HG03097 (cell line): Measurements from ENCODE around the gene MACROD2.
"Not testable (repeated sequence)": the region's sequence is repeated elsewhere in the genome, so short reads cannot be mapped to it uniquely, and the experiment has no call there.

Experiments
- ATAC-seq: cut with Tn5 transposase; IDR thresholded peaks from one replicate; pipeline ENCODE4 v1.9.1; 2021; ENCODE audit not compliant: unreplicated experiment, low FRiP score

MACROD2 gene

DNA sequence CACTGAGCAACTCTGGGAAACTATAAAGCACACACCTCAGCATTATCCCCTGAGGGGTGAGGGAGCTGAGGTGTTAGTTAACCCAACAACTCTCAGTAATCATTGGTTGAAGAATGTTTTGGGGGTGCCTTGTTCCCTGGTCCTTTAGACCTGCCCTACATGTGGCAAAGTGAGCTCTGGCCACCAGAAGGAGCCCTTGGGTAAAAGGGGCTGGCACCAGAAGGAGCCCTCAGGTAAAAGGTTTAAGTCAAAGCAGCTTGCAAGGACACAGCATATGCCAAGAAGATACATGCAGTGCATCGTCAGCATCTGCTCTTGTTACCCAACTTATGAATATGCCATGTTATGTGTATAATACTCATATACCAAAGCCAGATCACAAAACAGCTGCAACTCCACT lies 1496.3 kb downstream of the MACROD2 start:
- no peak for ATAC-seq

DNA sequence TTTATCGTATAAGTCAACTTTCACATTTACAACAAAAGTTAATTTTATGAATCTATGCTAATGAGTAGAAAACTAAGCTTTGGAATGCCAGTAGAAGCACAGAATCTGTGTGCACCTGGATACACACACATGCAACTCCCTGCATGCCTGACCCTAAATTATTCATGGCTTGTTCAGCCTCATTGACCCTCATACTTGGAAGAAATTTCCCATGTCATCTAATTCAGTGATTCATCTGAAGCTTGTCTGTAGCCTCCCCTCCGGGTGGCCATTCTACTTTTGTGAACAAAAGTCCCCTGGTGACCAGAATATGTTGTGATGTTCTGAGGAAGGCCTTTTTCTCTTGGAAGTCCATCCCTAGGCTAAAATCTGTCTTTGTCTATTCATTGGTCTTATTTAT lies 1499.5 kb downstream of the MACROD2 start:
- no peak for ATAC-seq

DNA sequence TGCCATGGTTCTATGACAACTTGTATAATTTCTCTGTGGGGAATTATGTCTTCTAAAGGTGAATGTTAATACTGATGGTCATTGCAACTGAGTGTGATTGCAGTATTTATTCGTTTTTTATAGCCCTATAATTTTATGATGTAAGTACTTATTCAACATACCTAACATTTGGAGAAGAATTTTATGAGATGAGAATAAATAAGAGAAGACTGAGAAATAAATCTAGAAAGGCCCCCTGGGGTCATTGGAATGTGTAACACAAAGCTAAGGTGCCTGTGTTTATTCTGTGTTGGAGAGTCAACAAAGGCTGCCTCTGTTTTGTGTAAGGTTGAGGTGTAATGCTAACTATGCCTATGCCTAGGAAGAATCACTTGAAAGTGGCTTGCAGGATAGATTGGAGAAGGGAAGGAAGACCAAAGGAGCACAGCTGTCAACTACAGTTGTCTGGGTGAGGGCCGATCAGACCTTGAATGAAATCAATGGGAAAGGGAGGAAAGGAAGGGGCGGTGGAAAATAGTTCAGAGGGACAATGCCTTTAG lies 1501.3 kb downstream of the MACROD2 start:
- no peak for ATAC-seq

DNA sequence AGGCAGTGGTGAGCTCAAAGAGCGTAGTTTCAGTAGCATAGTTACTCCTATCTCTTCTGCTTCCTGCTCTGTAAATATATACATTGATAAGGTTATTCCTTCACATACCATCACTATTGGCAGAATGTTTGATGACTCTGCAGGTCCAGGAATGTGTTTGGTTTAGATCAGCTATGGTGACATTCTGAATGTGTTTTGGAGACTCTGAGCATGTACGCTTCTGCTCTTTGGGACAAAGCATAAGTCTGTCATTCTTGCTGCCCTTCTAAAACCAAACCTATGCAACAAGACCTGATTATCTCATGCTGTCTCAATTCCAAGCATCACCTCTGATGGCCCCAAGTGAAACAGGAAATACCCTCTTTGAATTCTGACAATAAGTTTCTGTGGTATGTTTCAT lies 1503.6 kb downstream of the MACROD2 start:
- no peak for ATAC-seq

DNA sequence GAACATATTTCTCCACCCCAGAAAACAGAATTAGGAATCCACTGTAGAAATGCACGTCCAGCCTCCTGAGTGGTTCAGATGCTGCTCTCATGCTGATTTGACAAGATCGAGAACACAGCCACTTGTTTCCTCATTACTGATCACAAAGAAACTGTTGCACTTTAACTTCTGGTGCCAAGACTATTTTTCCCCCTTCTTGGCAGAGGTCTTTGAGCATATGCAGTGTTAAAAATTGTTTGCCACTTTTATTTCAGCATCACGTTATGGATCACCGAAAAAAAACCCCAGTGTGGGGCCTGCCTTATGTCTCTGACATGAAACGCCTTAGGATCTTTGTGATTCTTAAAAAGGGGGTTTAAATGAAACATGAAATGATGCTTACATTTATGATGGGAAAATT lies 1511.0 kb downstream of the MACROD2 start:
- ATAC-seq: no peak

DNA sequence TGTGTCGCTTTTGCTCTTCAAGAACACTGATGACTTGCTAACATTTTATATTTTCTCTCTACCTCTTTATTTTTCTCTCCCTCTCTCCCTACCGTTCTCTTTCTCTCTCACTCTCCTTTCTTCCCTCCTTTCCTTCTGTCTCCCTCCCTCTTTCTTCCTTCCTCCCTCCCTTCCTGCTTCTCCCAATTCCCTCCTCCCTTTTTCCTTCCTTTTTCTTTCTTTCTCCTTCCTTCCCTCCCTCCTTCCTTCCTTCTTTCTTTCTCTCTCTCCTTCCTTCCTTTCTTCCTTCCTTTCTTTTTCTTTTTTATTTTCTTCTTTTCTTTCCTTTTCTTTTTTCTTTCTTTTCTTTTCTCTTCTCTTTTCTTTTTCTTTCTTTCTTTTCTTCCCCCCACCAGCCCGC lies 1511.8 kb downstream of the MACROD2 start:
- no peak for ATAC-seq

DNA sequence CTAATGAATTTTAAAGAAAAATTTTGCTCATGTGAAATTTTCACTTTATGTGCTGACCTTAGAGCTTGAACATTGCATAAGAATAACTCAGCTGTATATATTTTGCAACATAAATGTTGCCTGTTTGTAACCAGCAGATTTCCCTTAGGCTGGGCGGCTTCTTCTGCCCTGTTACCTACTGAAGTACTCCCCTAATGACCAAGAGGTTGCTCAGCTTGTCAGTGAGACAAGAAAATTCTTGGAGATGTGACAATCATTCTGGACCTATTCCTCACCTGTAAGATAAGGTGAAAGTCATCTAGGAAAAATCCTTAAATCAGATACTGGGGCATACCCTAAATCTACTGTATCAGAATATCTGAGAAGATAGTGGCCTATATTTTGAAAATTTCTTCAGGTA lies 1516.2 kb downstream of the MACROD2 start:
- ATAC-seq: no peak

DNA sequence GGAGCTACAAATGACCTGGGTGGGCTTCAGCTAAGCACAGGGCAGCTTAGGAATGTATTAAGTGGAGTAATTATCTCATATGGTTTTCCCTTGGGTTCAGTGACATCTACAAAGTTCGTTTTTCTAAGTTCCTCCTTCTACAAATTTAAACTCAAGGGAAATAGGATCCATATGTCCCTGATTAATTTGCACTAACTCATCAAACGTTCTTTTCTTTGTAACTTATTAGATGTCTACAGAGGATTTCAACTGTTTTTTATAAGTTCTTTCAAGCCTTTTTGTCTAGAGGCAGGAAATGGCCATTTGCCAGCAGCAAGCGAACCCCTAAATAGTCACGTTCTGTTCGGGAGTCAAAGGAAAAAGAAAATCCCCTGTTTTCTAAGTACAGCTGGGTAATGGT lies 1517.6 kb downstream of the MACROD2 start:
- no peak for ATAC-seq

DNA sequence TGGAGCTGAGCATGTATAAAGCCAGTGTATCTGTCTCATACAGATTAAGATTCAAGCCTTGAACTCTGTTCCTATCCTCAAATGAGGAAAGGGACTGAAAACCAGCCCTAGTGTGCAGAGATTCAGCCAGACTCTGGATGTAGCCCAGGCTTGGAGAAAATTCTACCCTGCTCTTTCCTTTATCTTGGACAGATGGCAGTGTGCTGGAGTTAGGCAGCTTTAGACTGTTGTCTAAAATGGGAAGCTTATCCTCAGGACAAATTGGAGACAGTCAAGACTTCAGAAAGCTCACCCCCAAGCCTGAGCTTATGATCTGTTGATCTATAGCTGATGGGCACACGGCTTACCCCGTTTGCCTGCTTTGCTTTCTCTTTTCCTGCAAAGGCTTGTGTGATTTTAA lies 1520.4 kb downstream of the MACROD2 start:
- no peak for ATAC-seq

DNA sequence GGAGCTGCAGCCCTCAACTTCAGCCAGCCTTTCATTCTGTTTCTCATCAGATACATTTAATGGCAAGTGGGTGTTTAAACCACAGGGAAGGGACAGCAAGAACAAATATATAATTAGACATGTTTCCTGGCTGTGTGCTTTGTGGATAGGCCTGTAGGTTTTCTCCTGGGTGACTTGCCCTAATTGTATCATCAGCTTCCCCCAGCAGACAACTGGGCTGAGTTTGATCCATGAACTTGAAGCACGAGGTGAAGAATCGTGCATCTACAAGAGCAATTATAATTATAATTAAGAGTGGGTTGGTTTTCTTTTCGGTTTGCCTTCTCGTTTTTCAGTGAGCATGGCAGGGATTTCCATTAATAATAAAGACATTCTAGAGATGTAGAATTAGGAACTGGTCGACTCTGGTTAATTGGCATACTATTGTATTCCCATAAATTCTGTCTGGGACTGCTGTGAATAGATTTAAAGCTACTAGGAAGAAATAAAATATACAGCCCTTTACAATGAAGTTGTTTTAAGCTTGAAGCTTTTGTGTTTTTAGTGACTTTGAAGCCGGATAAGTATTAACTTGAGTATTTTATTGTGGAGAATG lies 1525.7 kb downstream of the MACROD2 start:
- ATAC-seq: no peak

DNA sequence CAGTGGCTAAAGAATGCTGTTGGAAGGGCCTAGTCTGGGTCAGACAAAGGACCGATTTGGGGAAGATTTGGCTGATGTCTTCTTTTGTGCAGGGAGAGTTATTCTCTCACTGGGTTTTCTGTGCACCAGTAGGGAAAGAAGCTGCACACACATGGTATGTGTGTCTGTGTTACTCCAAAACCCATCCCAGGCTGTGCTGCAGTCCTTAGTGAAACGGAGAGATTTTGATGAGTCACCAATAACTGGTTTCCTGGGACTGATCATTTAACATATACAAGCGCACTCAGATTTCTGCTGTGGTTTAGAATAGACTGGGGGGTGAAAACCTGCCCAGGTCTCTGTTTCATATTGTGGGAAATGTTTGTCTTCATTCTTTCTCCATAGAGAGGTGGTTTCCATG lies 1528.1 kb downstream of the MACROD2 start:
- ATAC-seq: no peak

DNA sequence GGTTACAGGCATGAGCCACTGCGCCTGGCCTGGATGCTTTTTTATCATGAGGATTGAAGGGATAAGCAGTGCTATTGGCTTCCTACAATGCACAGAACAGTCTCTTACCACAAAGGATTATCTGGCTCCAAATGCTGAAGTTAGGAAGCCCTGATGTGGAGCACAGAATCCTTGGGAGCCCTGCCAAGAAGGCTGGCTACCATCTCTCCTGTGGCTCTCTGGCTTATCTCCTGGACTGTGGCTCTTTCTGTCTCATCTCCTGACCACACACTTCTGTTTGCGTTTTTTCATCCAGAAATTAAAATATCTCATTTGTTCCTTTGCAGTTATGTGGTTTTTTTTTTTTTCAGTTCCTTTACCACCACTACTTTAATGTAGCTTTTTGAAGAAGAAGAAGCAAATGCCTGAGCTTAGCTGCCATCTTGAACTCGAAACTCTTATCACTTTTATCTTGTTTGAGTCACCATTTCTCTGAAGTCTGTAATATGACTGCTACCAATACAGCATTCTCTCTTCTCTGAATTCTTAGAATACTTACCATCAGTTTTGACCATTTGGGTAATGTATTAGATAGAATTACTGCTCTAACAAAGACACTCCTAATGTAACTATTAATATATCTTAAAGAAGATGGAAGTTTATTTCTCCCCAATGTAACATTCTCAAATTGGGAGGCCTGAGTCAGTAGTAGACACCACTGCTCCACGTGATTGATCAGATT lies 1533.2 kb downstream of the MACROD2 start:
- ATAC-seq: no peak

DNA sequence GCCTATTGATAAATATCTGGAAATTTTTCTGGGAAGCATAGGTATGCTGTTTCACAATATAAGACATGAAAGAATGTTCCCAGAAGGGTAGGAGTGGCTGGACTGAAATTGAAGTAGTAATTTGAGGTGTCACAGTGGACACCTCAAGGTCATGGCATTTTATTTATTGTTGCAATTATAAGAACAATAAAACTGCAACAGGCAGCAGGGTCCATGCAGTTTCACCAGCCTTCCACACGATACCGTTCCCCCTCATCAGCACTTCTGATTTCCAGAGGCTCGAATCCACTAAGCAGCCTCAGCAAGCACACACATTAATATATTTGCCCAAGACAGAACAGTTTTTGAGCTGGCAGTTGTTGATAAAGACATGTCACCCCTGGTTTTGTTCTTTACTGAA lies 1540.5 kb downstream of the MACROD2 start:
- ATAC-seq: no peak

DNA sequence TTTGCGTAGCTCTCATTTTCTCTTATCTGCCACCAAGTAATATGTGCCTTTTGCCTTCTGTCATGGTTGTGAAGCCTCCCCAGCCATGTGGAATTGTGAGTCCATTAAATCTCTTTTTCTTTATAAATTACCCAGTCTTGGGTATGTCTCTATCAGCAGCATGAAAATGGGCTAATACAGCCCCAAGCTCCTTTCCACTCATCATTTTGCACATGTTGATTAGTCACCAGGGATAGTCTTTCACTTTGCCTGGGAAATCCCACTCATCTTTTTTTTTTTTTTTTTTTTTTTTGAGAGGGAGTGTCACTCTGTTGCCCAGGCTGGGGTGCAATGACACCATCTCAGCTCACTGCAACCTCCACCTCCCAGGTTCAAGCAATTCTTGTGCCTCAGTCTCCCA lies 1541.9 kb downstream of the MACROD2 start:
- ATAC-seq: not testable (repeated sequence)

DNA sequence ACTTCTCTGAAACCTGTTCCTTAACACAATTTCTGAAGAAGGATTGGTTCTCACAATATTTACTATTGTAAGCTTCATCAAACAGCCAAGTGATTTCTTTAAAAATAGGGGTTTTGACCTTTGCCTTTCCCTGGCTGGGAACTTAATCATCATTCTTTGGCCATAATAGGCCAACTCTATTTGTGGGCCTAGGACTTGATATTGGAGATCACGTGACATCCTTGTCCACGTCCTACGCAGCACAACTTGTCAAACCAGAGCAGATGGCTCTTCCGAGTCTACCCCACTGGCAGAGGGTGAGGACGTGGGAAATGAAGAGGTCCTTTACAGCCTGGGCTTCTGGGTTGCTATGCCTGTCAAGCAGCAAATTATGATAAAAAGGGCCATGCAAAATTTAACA lies 1547.3 kb downstream of the MACROD2 start:
- no peak for ATAC-seq

DNA sequence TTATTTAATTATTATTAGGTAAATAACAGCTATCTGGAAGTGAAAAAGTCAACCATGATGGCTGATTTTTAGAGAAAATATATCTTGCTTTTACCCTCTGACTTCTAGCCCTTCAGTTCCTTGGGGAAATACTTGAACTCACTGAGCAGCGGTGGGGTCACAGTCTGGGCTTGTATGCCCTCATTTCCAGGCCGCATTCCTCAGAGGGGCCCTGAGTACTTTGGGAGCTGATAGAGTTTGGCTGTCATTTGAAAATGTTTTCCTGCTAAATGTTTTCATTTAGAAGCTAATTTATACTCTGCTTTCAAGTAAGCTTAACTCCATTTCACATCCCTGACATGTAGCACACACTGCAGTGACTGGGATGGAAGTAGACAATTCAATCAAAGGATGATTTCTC lies 1549.4 kb downstream of the MACROD2 start:
- ATAC-seq: no peak

DNA sequence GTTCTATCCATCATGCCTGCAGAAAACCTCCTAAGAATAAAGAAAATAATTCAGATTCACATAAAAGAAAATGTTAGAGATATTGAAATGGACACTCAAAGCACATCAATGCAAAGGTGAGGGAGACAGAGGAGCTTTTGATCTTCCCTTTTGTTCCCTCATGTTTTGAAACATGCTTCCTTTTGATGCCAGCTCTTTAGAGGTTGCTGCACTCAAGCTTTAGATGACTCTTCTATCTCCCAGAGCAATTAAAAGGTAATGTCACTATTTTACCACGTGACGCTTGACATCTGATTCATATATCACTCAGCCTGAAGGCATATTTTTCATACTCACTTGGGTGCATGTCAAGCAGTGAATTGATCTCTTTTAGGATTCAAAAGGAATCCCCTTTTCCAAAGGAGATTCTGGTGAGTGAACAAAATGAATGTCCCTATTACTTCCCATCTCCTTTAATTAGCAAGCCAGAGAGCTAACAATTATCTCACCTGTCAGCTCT lies 1551.3 kb downstream of the MACROD2 start:
- ATAC-seq: no peak

DNA sequence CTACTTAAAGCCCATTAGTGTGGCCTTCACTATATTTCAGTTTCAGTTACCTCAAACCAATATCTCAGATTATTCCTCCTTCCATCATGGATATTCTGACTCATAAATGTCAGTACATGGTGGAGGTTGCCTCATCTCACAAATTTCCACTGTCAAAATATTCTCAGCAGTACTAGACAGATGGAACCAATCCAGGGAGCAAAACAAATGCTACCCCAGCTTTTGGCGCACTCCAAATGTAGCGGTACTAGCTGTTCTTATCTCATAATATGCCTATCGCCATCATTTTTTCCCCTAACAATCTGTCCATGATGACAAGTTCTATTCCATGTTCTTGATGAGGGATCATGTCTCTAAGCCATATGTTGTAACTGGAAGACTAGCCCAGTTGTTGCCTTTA lies 1551.8 kb downstream of the MACROD2 start:
- no peak for ATAC-seq

DNA sequence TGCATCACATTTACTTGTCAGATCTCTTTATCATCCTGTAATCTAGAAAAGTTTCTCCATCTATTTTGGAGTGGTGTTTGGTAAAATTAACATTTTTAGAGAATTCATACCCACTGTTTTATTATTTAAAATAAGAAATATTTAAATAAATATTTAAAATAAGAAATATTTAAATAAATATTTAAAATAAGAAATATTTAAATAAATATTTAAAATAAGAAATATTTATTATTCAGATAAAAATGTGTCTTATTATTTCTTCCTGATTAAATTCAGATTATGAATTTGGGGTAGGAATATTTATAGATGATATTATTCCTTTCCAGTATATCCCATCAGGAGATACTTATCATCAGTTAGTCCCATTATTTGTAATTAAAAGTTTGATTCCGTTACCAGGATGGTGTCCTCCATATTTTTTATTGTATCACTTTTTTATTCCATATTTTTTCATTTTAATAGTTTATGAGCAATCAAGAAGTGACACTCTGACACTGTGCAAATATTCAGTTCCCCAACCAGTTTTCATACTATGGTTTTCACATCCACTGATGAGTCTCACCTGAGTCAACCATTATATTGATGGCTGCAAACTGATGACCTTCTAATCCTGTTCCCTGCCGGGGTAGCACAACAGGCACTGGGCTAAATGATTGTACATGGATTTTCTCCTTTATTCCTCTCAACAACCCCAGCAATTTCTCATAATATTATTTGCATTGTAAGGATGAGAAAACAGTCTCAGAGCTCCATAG lies 1555.0 kb downstream of the MACROD2 start:
- no peak for ATAC-seq

DNA sequence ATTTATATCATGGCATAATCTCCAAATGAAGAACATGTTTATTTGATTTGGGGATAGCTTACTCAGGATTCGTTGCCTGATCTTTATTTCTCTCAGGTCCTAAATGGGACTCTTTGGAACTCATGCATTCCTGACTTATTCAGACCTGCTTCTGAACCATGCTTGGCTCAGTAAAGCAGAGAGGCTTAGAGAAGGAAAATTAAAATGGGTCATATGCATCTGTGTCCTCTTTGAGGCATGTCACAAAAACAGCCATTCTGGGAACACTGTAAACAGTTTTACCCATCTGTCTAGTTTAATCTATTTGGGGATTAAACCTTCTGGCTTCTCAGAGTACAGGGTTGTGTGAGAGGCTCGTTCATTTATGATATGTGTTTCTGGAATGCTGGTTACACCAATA lies 1560.6 kb downstream of the MACROD2 start:
- ATAC-seq: no peak

DNA sequence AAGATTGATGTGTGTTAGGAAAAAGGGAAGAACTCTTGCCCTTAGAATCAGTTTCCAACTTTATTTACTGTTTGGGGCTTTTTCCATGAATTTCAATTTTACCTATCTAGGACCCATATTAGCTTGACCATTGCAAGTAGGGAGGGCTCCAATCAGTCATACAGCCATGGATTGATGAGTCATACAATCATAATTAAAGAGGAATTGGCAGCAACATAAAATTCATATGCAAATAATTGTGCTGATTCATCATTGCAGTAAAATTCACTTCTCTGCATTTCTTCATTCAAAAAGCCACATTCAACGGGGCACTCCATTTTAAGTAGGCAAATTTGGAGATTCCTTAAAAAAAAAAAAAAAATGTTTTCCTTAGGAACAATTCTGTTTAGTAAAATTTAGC lies 1561.6 kb downstream of the MACROD2 start:
- ATAC-seq: no peak
